ENCODE data around the gene CTBP2.
"Not testable (repeated sequence)": the region's sequence is repeated elsewhere in the genome, so short reads cannot be mapped to it uniquely, and the experiment has no call there.

The CTBP2 gene

GRCh38 chr10:125060826-125061556 lies 99.4 kb downstream of the CTBP2 start:
- H3K4me3 ChIP-seq (ENCODE audit: low read length) = no peak overlapping the region
- DNase-seq (ENCODE audit: low read depth, low spot score) = peak; percentile 20

- no peak overlapping the region for H3K4me3 ChIP-seq (ENCODE audit: low read length)
- DNase-seq (ENCODE audit: low read depth, low spot score) = no peak
Measured at GRCh38 chr10:125060482-125060825, 99.9 kb downstream of the CTBP2 start.

- DNase-seq (ENCODE audit: low read depth, low spot score) = no peak
- H3K4me3 ChIP-seq (ENCODE audit: low read length) = no peak overlapping the region
Measured at GRCh38 chr10:125060026-125060425, 100.3 kb downstream of the CTBP2 start.

- DNase-seq (ENCODE audit: low read depth, low spot score); H3K4me3 ChIP-seq (ENCODE audit: low read length): not testable (repeated sequence)
Measured at GRCh38 chr10:125059348-125059747, 101.0 kb downstream of the CTBP2 start.

- H3K4me3 ChIP-seq (ENCODE audit: low read length) = no peak overlapping the region
- no peak for DNase-seq (ENCODE audit: low read depth, low spot score)
Measured at GRCh38 chr10:125057158-125058001, 103.0 kb downstream of the CTBP2 start.

GRCh38 chr10:125056161-125057132 lies 103.9 kb downstream of the CTBP2 start:
- DNase-seq (ENCODE audit: low read depth, low spot score) = no peak
- no peak overlapping the region for H3K4me3 ChIP-seq (ENCODE audit: low read length)

- no peak for DNase-seq (ENCODE audit: low read depth, low spot score)
- H3K4me3 ChIP-seq (ENCODE audit: low read length) = no peak overlapping the region
Measured at GRCh38 chr10:125055446-125055845, 104.9 kb downstream of the CTBP2 start.

GRCh38 chr10:125054669-125055268 lies 105.6 kb downstream of the CTBP2 start:
- DNase-seq (ENCODE audit: low read depth, low spot score) = no peak
- no peak overlapping the region for H3K4me3 ChIP-seq (ENCODE audit: low read length)

- H3K4me3 ChIP-seq (ENCODE audit: low read length) = no peak overlapping the region
- no peak for DNase-seq (ENCODE audit: low read depth, low spot score)
Measured at GRCh38 chr10:125054216-125054615, 106.1 kb downstream of the CTBP2 start.

- no peak for DNase-seq (ENCODE audit: low read depth, low spot score)
- no peak overlapping the region for H3K4me3 ChIP-seq (ENCODE audit: low read length)
Measured at GRCh38 chr10:125052146-125052545, 108.2 kb downstream of the CTBP2 start.

- DNase-seq (ENCODE audit: low read depth, low spot score) = no peak
Measured at GRCh38 chr10:125050383-125050782, 110.0 kb downstream of the CTBP2 start.

GRCh38 chr10:125049216-125049881 lies 111.0 kb downstream of the CTBP2 start:
- DNase-seq (ENCODE audit: low read depth, low spot score) = no peak
- no peak overlapping the region for H3K4me3 ChIP-seq (ENCODE audit: low read length)

More at GRCh38 chr10:125050383-125050782, 110.0 kb downstream of the CTBP2 start:
- no peak overlapping the region for H3K4me3 ChIP-seq (ENCODE audit: low read length)

- H3K4me3 ChIP-seq (ENCODE audit: low read length) = no peak overlapping the region
- peak; percentile 24 for DNase-seq (ENCODE audit: low read depth, low spot score)
Measured at GRCh38 chr10:125048094-125048864, 112.1 kb downstream of the CTBP2 start.

- no peak overlapping the region for H3K4me3 ChIP-seq (ENCODE audit: low read length)
- no peak for DNase-seq (ENCODE audit: low read depth, low spot score)
Measured at GRCh38 chr10:125043841-125044658, 116.3 kb downstream of the CTBP2 start.

- H3K4me3 ChIP-seq (ENCODE audit: low read length) = no peak overlapping the region
- no peak for DNase-seq (ENCODE audit: low read depth, low spot score)
Measured at GRCh38 chr10:125041856-125042506, 118.4 kb downstream of the CTBP2 start.

GRCh38 chr10:125039354-125039769 lies 121.0 kb downstream of the CTBP2 start:
- no peak for DNase-seq (ENCODE audit: low read depth, low spot score)
- no peak overlapping the region for H3K4me3 ChIP-seq (ENCODE audit: low read length)
